GM23338 (cell line): ENCODE data around the gene CYSTM1. TPM values are rescaled to one million over a fixed set of nuclear protein-coding genes. Genes with fewer than 3 reads are reported as not detected.

Source experiments
- ATAC-seq: fragments of 200-7000 bp; cut with Tn5 transposase; 3 replicates; pipeline ENCODE4 v1.9.1; 2020
- DNase-seq: peaks from one replicate; pipeline ENCODE4 v3.0.0-alpha.2; 2015; ENCODE audit warnings: low spot score
- H2AFZ ChIP-seq: fragments of 200-600 bp; sonication (generic); 2 replicates; pipeline ENCODE4 v1.8.0; 2016; ENCODE audit warnings: antibody characterized with exemption, mild to moderate bottlenecking, moderate library complexity
- H3F3A ChIP-seq: fragments of 200-600 bp; sonication (generic); replicated peaks from 2 replicates; pipeline ENCODE4 v1.8.0; 2017; ENCODE audit warnings: antibody characterized with exemption, mixed run types, low read depth
- H3K27ac ChIP-seq: fragments of 200-600 bp; sonication (generic); 2 replicates; pipeline ENCODE4 v1.6.1; 2016; ENCODE audit warnings: low read depth
- H3K27me3 ChIP-seq: fragments of 200-600 bp; sonication (generic); 2 replicates; pipeline ENCODE4 v1.8.0; 2016; ENCODE audit warnings: mild to moderate bottlenecking, mixed run types, moderate library complexity; ENCODE audit not compliant: insufficient read depth
- H3K36me3 ChIP-seq: fragments of 200-600 bp; sonication (generic); 2 replicates; pipeline ENCODE4 v1.8.0; 2016; ENCODE audit warnings: mild to moderate bottlenecking; ENCODE audit not compliant: insufficient read depth
- H3K4me1 ChIP-seq: fragments of 200-600 bp; sonication (generic); 2 replicates; pipeline ENCODE4 v1.8.0; 2016; ENCODE audit warnings: mild to moderate bottlenecking, moderate library complexity; ENCODE audit not compliant: insufficient read depth
- H3K4me2 ChIP-seq: fragments of 200-600 bp; sonication (generic); 2 replicates; pipeline ENCODE4 v1.7.1; 2017; ENCODE audit warnings: mixed run types
- H3K4me3 ChIP-seq: fragments of 200-600 bp; sonication (generic); 2 replicates; pipeline ENCODE4 v1.6.1; 2016; ENCODE audit warnings: mixed run types
- H3K79me2 ChIP-seq: fragments of 200-600 bp; sonication (generic); replicated peaks from 2 replicates; pipeline ENCODE4 v1.8.0; 2017; ENCODE audit warnings: mild to moderate bottlenecking; ENCODE audit not compliant: insufficient read depth
- H3K9me2 ChIP-seq: fragments of 200-600 bp; sonication (generic); 2 replicates; pipeline ENCODE4 v1.8.0; 2017; ENCODE audit not compliant: insufficient read depth
- H4K20me1 ChIP-seq: fragments of 200-600 bp; sonication (generic); replicated peaks from 2 replicates; pipeline ENCODE4 v1.8.0; 2017; ENCODE audit warnings: mild to moderate bottlenecking; ENCODE audit not compliant: insufficient read depth
- H3K27ac Mint-ChIP-seq: 2 replicates; pipeline ENCODE4 v1.8.0; 2020; ENCODE audit warnings: inconsistent platforms, mild to moderate bottlenecking, moderate library complexity, mixed read lengths
- H3K27me3 Mint-ChIP-seq: 3 replicates; pipeline ENCODE4 v1.8.0; 2022; ENCODE audit warnings: low read depth, mild to moderate bottlenecking, moderate library complexity, mixed read lengths, inconsistent platforms; ENCODE audit not compliant: insufficient read depth, poor library complexity
- H3K36me3 Mint-ChIP-seq: 3 replicates; pipeline ENCODE4 v1.8.0; 2021; ENCODE audit warnings: low read depth, mild to moderate bottlenecking, inconsistent platforms, moderate library complexity, mixed read lengths
- H3K4me1 Mint-ChIP-seq: 3 replicates; pipeline ENCODE4 v1.8.0; 2020; ENCODE audit warnings: mild to moderate bottlenecking, inconsistent platforms, mixed read lengths
- H3K4me3 Mint-ChIP-seq: 3 replicates; pipeline ENCODE4 v1.8.0; 2021; ENCODE audit warnings: moderate library complexity, mild to moderate bottlenecking, inconsistent platforms, mixed read lengths
- H3K9me3 Mint-ChIP-seq: 3 replicates; pipeline ENCODE4 v1.8.0; 2020; ENCODE audit warnings: moderate library complexity, mild to moderate bottlenecking, inconsistent platforms, mixed read lengths
- CREB1 ChIP-seq: fragments of 250-450 bp; sonication (Bioruptor Pico); IDR thresholded peaks from 2 replicates; pipeline ENCODE4 v1.5.0; 2020; ENCODE audit warnings: low read depth, mild to moderate bottlenecking, moderate library complexity
- EZH2 ChIP-seq: fragments of 200-600 bp; sonication (generic); IDR thresholded peaks from one replicate; pipeline ENCODE4 v1.8.0; 2017; ENCODE audit warnings: antibody characterized with exemption, mild to moderate bottlenecking, low read depth; ENCODE audit not compliant: unreplicated experiment
- EZH2phosphoT487 ChIP-seq: fragments of 200-600 bp; sonication (generic); IDR thresholded peaks from one replicate; pipeline ENCODE4 v1.8.1; 2018; ENCODE audit warnings: antibody characterized with exemption; ENCODE audit not compliant: unreplicated experiment
- JUNB ChIP-seq: IDR thresholded peaks from one replicate; pipeline ENCODE4 v1.6.1; 2016; ENCODE audit warnings: antibody characterized with exemption; ENCODE audit not compliant: unreplicated experiment
- NANOG ChIP-seq: IDR thresholded peaks from 2 replicates; pipeline ENCODE4 v1.6.1; 2016; ENCODE audit warnings: antibody characterized with exemption, borderline replicate concordance
- POLR2AphosphoS5 ChIP-seq: IDR thresholded peaks from 2 replicates; pipeline ENCODE4 v1.6.1; 2016; ENCODE audit warnings: antibody characterized with exemption, low read depth
- STAT1 ChIP-seq: IDR thresholded peaks from one replicate; pipeline ENCODE4 v1.6.1; 2016; ENCODE audit warnings: antibody characterized with exemption; ENCODE audit not compliant: unreplicated experiment
- ZNF114 ChIP-seq: fragments of 250-450 bp; sonication (Bioruptor Pico); IDR thresholded peaks from 2 replicates; pipeline ENCODE4 v1.5.0; 2020; ENCODE audit warnings: mild to moderate bottlenecking, moderate library complexity
- ZNF331 ChIP-seq: fragments of 250-450 bp; sonication (Bioruptor Pico); IDR thresholded peaks from 2 replicates; pipeline ENCODE4 v1.5.0; 2020; ENCODE audit warnings: low read depth, mild to moderate bottlenecking, moderate library complexity
- ZNF462 ChIP-seq: fragments of 250-450 bp; sonication (Bioruptor Pico); IDR thresholded peaks from 2 replicates; pipeline ENCODE4 v1.5.0; 2020; ENCODE audit warnings: mild to moderate bottlenecking, moderate library complexity
- polyA plus RNA-seq: library from polyadenylated mRNA; unstranded; fragments of >200 nt; fragmentation: Nextera tagmentation; extraction: Ambion mirVana; gene quantifications from 2 replicates; pipeline ENCODE4 v1.2.1, GENCODE V29; 2016
- total RNA-seq: library from RNA; depleted of rRNA; stranded (reverse); fragments of >200 nt; shearing (Covaris generic); gene quantifications from 2 replicates; pipeline ENCODE4 v1.2.3, GENCODE V29; 2014
- TF ChIP-seq, protein P1 (sequence below), 2 experiments: fragments of 200-600 bp in 1 of 2; sonication (generic) in 1 of 2; conservative IDR thresholded peaks; 2 replicates each; pipeline versions ENCODE4 v1.5.1 to v1.6.1; 2016 to 2017; ENCODE audit warnings: antibody characterized with exemption in 2 of 2, low read depth in 2 of 2, mild to moderate bottlenecking in 2 of 2, moderate library complexity in 1 of 2
- TF ChIP-seq, protein P2 (sequence below): IDR thresholded peaks from 2 replicates; pipeline ENCODE4 v1.6.1; 2016; ENCODE audit warnings: antibody characterized with exemption
- TF ChIP-seq, protein P3 (sequence below): IDR thresholded peaks from one replicate; pipeline ENCODE4 v1.6.1; 2018; ENCODE audit warnings: antibody characterized with exemption; ENCODE audit not compliant: unreplicated experiment

CYSTM1 gene
- total and polyA plus RNA-seq, 2 experiments from 2014 or later = 14.4 to 46.0 TPM

GRCh38 chr5:140189253-140189652 lies 14.3 kb downstream of the CYSTM1 start:
- ATAC-seq (no peak), DNase-seq (no peak)
- Mint-ChIP-seq H3K36me3 (no peaks in the 10 kb centered on the region), H3K4me1 (peaks cover 23% of the 10 kb centered on the region), H3K27ac (no peak overlapping the region), H3K4me3 (no peak overlapping the region), H3K27me3 (no peaks in the 10 kb centered on the region), H3K9me3 (no peaks in the 10 kb centered on the region)
- H3K4me2 ChIP-seq = no peak overlapping the region
- no peaks in the 10 kb centered on the region for H3K27me3 ChIP-seq
- H3K4me1 ChIP-seq = peaks cover 22% of the 10 kb centered on the region
- H3K4me3 ChIP-seq = no peak overlapping the region
- no peaks in the 10 kb centered on the region for H4K20me1 ChIP-seq
- no peaks in the 10 kb centered on the region for H3K36me3 ChIP-seq
- no peaks in the 10 kb centered on the region for H3K9me2 ChIP-seq
- no peaks in the 10 kb centered on the region for H3F3A ChIP-seq
- no peak overlapping the region for H2AFZ ChIP-seq
- no peaks in the 10 kb centered on the region for H3K79me2 ChIP-seq
- TF ChIP-seq STAT1 (no peak), ZNF331 (no peak), ZNF462 (CRISPR knock-in tag) (no peak), EZH2phosphoT487 (no peak), NANOG (no peak), POLR2AphosphoS5 (no peak), JUNB (no peak), ZNF114 (CRISPR knock-in tag) (no peak), CREB1 (CRISPR knock-in tag) (no peak), EZH2 (no peak)
- TF ChIP-seq, protein P1, sequence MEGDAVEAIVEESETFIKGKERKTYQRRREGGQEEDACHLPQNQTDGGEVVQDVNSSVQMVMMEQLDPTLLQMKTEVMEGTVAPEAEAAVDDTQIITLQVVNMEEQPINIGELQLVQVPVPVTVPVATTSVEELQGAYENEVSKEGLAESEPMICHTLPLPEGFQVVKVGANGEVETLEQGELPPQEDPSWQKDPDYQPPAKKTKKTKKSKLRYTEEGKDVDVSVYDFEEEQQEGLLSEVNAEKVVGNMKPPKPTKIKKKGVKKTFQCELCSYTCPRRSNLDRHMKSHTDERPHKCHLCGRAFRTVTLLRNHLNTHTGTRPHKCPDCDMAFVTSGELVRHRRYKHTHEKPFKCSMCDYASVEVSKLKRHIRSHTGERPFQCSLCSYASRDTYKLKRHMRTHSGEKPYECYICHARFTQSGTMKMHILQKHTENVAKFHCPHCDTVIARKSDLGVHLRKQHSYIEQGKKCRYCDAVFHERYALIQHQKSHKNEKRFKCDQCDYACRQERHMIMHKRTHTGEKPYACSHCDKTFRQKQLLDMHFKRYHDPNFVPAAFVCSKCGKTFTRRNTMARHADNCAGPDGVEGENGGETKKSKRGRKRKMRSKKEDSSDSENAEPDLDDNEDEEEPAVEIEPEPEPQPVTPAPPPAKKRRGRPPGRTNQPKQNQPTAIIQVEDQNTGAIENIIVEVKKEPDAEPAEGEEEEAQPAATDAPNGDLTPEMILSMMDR (conservative IDR thresholded peaks at IDR 0.05; ENCODE audit: low read depth in 2 of 2) = no peak
- TF ChIP-seq, protein P2, sequence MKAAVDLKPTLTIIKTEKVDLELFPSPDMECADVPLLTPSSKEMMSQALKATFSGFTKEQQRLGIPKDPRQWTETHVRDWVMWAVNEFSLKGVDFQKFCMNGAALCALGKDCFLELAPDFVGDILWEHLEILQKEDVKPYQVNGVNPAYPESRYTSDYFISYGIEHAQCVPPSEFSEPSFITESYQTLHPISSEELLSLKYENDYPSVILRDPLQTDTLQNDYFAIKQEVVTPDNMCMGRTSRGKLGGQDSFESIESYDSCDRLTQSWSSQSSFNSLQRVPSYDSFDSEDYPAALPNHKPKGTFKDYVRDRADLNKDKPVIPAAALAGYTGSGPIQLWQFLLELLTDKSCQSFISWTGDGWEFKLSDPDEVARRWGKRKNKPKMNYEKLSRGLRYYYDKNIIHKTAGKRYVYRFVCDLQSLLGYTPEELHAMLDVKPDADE = no peak
- TF ChIP-seq, protein P3, sequence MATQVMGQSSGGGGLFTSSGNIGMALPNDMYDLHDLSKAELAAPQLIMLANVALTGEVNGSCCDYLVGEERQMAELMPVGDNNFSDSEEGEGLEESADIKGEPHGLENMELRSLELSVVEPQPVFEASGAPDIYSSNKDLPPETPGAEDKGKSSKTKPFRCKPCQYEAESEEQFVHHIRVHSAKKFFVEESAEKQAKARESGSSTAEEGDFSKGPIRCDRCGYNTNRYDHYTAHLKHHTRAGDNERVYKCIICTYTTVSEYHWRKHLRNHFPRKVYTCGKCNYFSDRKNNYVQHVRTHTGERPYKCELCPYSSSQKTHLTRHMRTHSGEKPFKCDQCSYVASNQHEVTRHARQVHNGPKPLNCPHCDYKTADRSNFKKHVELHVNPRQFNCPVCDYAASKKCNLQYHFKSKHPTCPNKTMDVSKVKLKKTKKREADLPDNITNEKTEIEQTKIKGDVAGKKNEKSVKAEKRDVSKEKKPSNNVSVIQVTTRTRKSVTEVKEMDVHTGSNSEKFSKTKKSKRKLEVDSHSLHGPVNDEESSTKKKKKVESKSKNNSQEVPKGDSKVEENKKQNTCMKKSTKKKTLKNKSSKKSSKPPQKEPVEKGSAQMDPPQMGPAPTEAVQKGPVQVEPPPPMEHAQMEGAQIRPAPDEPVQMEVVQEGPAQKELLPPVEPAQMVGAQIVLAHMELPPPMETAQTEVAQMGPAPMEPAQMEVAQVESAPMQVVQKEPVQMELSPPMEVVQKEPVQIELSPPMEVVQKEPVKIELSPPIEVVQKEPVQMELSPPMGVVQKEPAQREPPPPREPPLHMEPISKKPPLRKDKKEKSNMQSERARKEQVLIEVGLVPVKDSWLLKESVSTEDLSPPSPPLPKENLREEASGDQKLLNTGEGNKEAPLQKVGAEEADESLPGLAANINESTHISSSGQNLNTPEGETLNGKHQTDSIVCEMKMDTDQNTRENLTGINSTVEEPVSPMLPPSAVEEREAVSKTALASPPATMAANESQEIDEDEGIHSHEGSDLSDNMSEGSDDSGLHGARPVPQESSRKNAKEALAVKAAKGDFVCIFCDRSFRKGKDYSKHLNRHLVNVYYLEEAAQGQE = no peak
- H3K27ac ChIP-seq = no peak overlapping the region
